ENCODE results near the gene ACAA1.
"Not testable (repeated sequence)": the region's sequence is repeated elsewhere in the genome, so short reads cannot be mapped to it uniquely, and the experiment has no call there.

Gene ACAA1

GRCh38 chr3:38095669-38096483, 41.1 kb downstream of the ACAA1 start:
- no peak overlapping the region for H3K27ac ChIP-seq (ENCODE audit: low read depth, low read length)

GRCh38 chr3:38094999-38095398, 41.9 kb downstream of the ACAA1 start:
- no peak overlapping the region for H3K27ac ChIP-seq (ENCODE audit: low read depth, low read length)
- H3K4me1 ChIP-seq (ENCODE audit: control insufficient read depth, insufficient read depth, low read length) = no peaks in the 10 kb centered on the region
- H3K4me3 ChIP-seq (ENCODE audit: low read length) = no peak overlapping the region
- no peaks in the 10 kb centered on the region for H3K36me3 ChIP-seq (ENCODE audit: control insufficient read depth, insufficient read depth, low read length)
- H3K9ac ChIP-seq (ENCODE audit: low read length) = no peak overlapping the region
- no peaks in the 10 kb centered on the region for H3K27me3 ChIP-seq (ENCODE audit: control insufficient read depth, insufficient read depth, low read length)

More at GRCh38 chr3:38095669-38096483, 41.1 kb downstream of the ACAA1 start:
- no peaks in the 10 kb centered on the region for H3K36me3 ChIP-seq (ENCODE audit: control insufficient read depth, insufficient read depth, low read length)
- H3K4me3 ChIP-seq (ENCODE audit: low read length) = no peak overlapping the region
- no peak overlapping the region for H3K9ac ChIP-seq (ENCODE audit: low read length)
- no peaks in the 10 kb centered on the region for H3K27me3 ChIP-seq (ENCODE audit: control insufficient read depth, insufficient read depth, low read length)
- H3K4me1 ChIP-seq (ENCODE audit: control insufficient read depth, insufficient read depth, low read length) = no peaks in the 10 kb centered on the region

- Histone ChIP-seq H3K27me3 (ENCODE audit: control insufficient read depth, insufficient read depth, low read length) (no peaks in the 10 kb centered on the region), H3K4me3 (ENCODE audit: low read length) (no peak overlapping the region), H3K36me3 (ENCODE audit: control insufficient read depth, insufficient read depth, low read length) (no peaks in the 10 kb centered on the region), H3K27ac (ENCODE audit: low read depth, low read length) (no peak overlapping the region), H3K9ac (ENCODE audit: low read length) (no peak overlapping the region), H3K4me1 (ENCODE audit: control insufficient read depth, insufficient read depth, low read length) (no peaks in the 10 kb centered on the region)
Observed at GRCh38 chr3:38090453-38090852, 46.5 kb downstream of the ACAA1 start.

- Histone ChIP-seq H3K27ac (ENCODE audit: low read depth, low read length) (no peak overlapping the region), H3K36me3 (ENCODE audit: control insufficient read depth, insufficient read depth, low read length) (no peaks in the 10 kb centered on the region), H3K9ac (ENCODE audit: low read length) (no peak overlapping the region), H3K4me3 (ENCODE audit: low read length) (no peak overlapping the region), H3K4me1 (ENCODE audit: control insufficient read depth, insufficient read depth, low read length) (no peaks in the 10 kb centered on the region), H3K27me3 (ENCODE audit: control insufficient read depth, insufficient read depth, low read length) (no peaks in the 10 kb centered on the region)
Observed at GRCh38 chr3:38089163-38089562, 47.8 kb downstream of the ACAA1 start.

GRCh38 chr3:38088126-38089078, 48.5 kb downstream of the ACAA1 start:
- H3K27me3 ChIP-seq (ENCODE audit: control insufficient read depth, insufficient read depth, low read length) = no peaks in the 10 kb centered on the region
- H3K9ac ChIP-seq (ENCODE audit: low read length) = no peak overlapping the region

GRCh38 chr3:38087278-38087677, 49.6 kb downstream of the ACAA1 start:
- H3K36me3 ChIP-seq (ENCODE audit: control insufficient read depth, insufficient read depth, low read length); H3K4me1 ChIP-seq (ENCODE audit: control insufficient read depth, insufficient read depth, low read length); H3K27me3 ChIP-seq (ENCODE audit: control insufficient read depth, insufficient read depth, low read length); H3K4me3 ChIP-seq (ENCODE audit: low read length); H3K9ac ChIP-seq (ENCODE audit: low read length); H3K27ac ChIP-seq (ENCODE audit: low read depth, low read length): not testable (repeated sequence)

More at GRCh38 chr3:38088126-38089078, 48.5 kb downstream of the ACAA1 start:
- H3K4me1 ChIP-seq (ENCODE audit: control insufficient read depth, insufficient read depth, low read length) = no peaks in the 10 kb centered on the region
- no peak overlapping the region for H3K4me3 ChIP-seq (ENCODE audit: low read length)
- no peaks in the 10 kb centered on the region for H3K36me3 ChIP-seq (ENCODE audit: control insufficient read depth, insufficient read depth, low read length)
- no peak overlapping the region for H3K27ac ChIP-seq (ENCODE audit: low read depth, low read length)

GRCh38 chr3:38086496-38086895, 50.4 kb downstream of the ACAA1 start:
- H3K36me3 ChIP-seq (ENCODE audit: control insufficient read depth, insufficient read depth, low read length) = no peaks in the 10 kb centered on the region
- no peaks in the 10 kb centered on the region for H3K4me1 ChIP-seq (ENCODE audit: control insufficient read depth, insufficient read depth, low read length)
- no peak overlapping the region for H3K4me3 ChIP-seq (ENCODE audit: low read length)
- no peaks in the 10 kb centered on the region for H3K27me3 ChIP-seq (ENCODE audit: control insufficient read depth, insufficient read depth, low read length)
- H3K27ac ChIP-seq (ENCODE audit: low read depth, low read length) = no peak overlapping the region
- H3K9ac ChIP-seq (ENCODE audit: low read length) = no peak overlapping the region

GRCh38 chr3:38085943-38086324, 51.0 kb downstream of the ACAA1 start:
- H3K4me3 ChIP-seq (ENCODE audit: low read length) = no peak overlapping the region
- H3K27ac ChIP-seq (ENCODE audit: low read depth, low read length) = no peak overlapping the region
- H3K4me1 ChIP-seq (ENCODE audit: control insufficient read depth, insufficient read depth, low read length) = no peaks in the 10 kb centered on the region
- no peak overlapping the region for H3K9ac ChIP-seq (ENCODE audit: low read length)
- no peaks in the 10 kb centered on the region for H3K36me3 ChIP-seq (ENCODE audit: control insufficient read depth, insufficient read depth, low read length)
- no peaks in the 10 kb centered on the region for H3K27me3 ChIP-seq (ENCODE audit: control insufficient read depth, insufficient read depth, low read length)

- Histone ChIP-seq H3K4me1 (ENCODE audit: control insufficient read depth, insufficient read depth, low read length) (no peaks in the 10 kb centered on the region), H3K36me3 (ENCODE audit: control insufficient read depth, insufficient read depth, low read length) (no peaks in the 10 kb centered on the region), H3K9ac (ENCODE audit: low read length) (no peak overlapping the region), H3K4me3 (ENCODE audit: low read length) (no peak overlapping the region), H3K27me3 (ENCODE audit: control insufficient read depth, insufficient read depth, low read length) (no peaks in the 10 kb centered on the region), H3K27ac (ENCODE audit: low read depth, low read length) (no peak overlapping the region)
Observed at GRCh38 chr3:38085311-38085942, 51.5 kb downstream of the ACAA1 start.

- Histone ChIP-seq H3K9ac (ENCODE audit: low read length) (no peak overlapping the region), H3K4me3 (ENCODE audit: low read length) (no peak overlapping the region), H3K4me1 (ENCODE audit: control insufficient read depth, insufficient read depth, low read length) (no peaks in the 10 kb centered on the region), H3K36me3 (ENCODE audit: control insufficient read depth, insufficient read depth, low read length) (no peaks in the 10 kb centered on the region), H3K27ac (ENCODE audit: low read depth, low read length) (no peak overlapping the region), H3K27me3 (ENCODE audit: control insufficient read depth, insufficient read depth, low read length) (no peaks in the 10 kb centered on the region)
Observed at GRCh38 chr3:38084334-38085310, 52.3 kb downstream of the ACAA1 start.

- H3K27ac ChIP-seq (ENCODE audit: low read depth, low read length) = no peak overlapping the region
- no peaks in the 10 kb centered on the region for H3K36me3 ChIP-seq (ENCODE audit: control insufficient read depth, insufficient read depth, low read length)
- no peak overlapping the region for H3K9ac ChIP-seq (ENCODE audit: low read length)
- no peak overlapping the region for H3K4me3 ChIP-seq (ENCODE audit: low read length)
- no peaks in the 10 kb centered on the region for H3K27me3 ChIP-seq (ENCODE audit: control insufficient read depth, insufficient read depth, low read length)
- H3K4me1 ChIP-seq (ENCODE audit: control insufficient read depth, insufficient read depth, low read length) = no peaks in the 10 kb centered on the region
Observed at GRCh38 chr3:38083871-38084333, 53.0 kb downstream of the ACAA1 start.

Measured in rectal smooth muscle tissue (tissue), 1 donor.